Mesothelial cell of epicardium (in vitro differentiated cells): Measurements from ENCODE around the gene TMEM167A. TPM values are rescaled to one million over a fixed set of nuclear protein-coding genes. Genes with fewer than 3 reads are reported as not detected.

Source experiments
- DNase-seq, 2 experiments: peaks; one replicate each; pipeline ENCODE4 v3.0.0; 2021; ENCODE audit warnings: low spot score in 2 of 2; ENCODE audit not compliant: unreplicated experiment in 2 of 2
- H3K27ac Mint-ChIP-seq: 2 replicates; pipeline ENCODE4 v1.8.0; 2021; ENCODE audit warnings: mixed read lengths
- H3K27me3 Mint-ChIP-seq: 2 replicates; pipeline ENCODE4 v1.8.0; 2021; ENCODE audit warnings: low read depth, mixed read lengths
- H3K36me3 Mint-ChIP-seq: 2 replicates; pipeline ENCODE4 v1.8.0; 2021; ENCODE audit warnings: mixed read lengths
- H3K4me1 Mint-ChIP-seq: 2 replicates; pipeline ENCODE4 v1.8.0; 2021; ENCODE audit warnings: mixed read lengths
- H3K4me3 Mint-ChIP-seq: 2 replicates; pipeline ENCODE4 v1.8.0; 2021; ENCODE audit warnings: mild to moderate bottlenecking, moderate library complexity, mixed read lengths
- H3K9me3 Mint-ChIP-seq: 2 replicates; pipeline ENCODE4 v1.8.0; 2021; ENCODE audit warnings: mixed read lengths
- CTCF ChIP-seq: fragments of 200-600 bp; sonication (generic); IDR thresholded peaks from one replicate; pipeline ENCODE4 v1.5.0; 2021; ENCODE audit warnings: antibody characterized with exemption; ENCODE audit not compliant: unreplicated experiment
- total RNA-seq: library from RNA; stranded (reverse); gene quantifications from 3 replicates; pipeline ENCODE4 v1.2.1, GENCODE V29; 2021

The TMEM167A gene
- total RNA-seq, 1 donor from 2014 or later = 101 TPM

- Mint-ChIP-seq H3K4me1 (peaks cover 47% of the 10 kb centered on the region), H3K36me3 (peaks cover 18% of the 10 kb centered on the region), H3K9me3 (peaks cover 22% of the 10 kb centered on the region), H3K4me3 (no peak overlapping the region), H3K27ac (no peak overlapping the region), H3K27me3 (no peaks in the 10 kb centered on the region)
- no peak for TF ChIP-seq CTCF
- DNase-seq = no peak
Observed at GRCh38 chr5:83096660-83097339, 19.6 kb upstream of the TMEM167A start.

GRCh38 chr5:83095957-83096539 lies 18.9 kb upstream of the TMEM167A start:
- no peak for TF ChIP-seq CTCF

GRCh38 chr5:83095163-83095956 lies 18.2 kb upstream of the TMEM167A start:
- peaks cover 21% of the 10 kb centered on the region for H3K36me3 Mint-ChIP-seq
- no peaks in the 10 kb centered on the region for H3K27me3 Mint-ChIP-seq
- DNase-seq = no peak
- H3K4me1 Mint-ChIP-seq = peaks cover 40% of the 10 kb centered on the region
- no peak overlapping the region for H3K4me3 Mint-ChIP-seq
- peaks cover 37% of the 10 kb centered on the region for H3K9me3 Mint-ChIP-seq
- no peak for TF ChIP-seq CTCF
- peak overlapping the region; percentile 53 for H3K27ac Mint-ChIP-seq

More at GRCh38 chr5:83095957-83096539, 18.9 kb upstream of the TMEM167A start:
- Mint-ChIP-seq H3K4me3 (no peak overlapping the region), H3K27ac (peak overlapping the region; percentile 26), H3K4me1 (peaks cover 40% of the 10 kb centered on the region), H3K27me3 (no peaks in the 10 kb centered on the region), H3K36me3 (peaks cover 18% of the 10 kb centered on the region), H3K9me3 (peaks cover 30% of the 10 kb centered on the region)
- no peak for DNase-seq

DNA sequence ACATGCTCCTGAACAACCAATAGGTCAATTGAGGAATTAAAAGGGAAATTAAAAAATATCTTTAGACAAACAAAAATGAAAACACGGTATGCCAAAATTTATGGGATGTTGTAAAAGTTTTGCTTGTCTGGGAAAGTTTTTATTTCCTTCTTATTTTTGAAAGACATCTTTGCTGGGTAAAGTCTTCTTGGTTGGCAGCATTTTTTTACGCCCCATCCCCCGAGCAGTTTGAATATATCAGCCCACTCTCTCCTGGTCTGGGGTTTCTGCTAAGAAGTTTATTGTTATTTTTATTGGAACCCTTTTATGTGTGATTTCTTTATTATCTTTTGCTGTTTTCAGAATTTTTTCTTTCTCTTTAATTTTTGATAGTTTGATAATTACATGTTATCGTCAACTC lies 16.5 kb upstream of the TMEM167A start:
- H3K4me3 Mint-ChIP-seq = no peak overlapping the region
- no peak for TF ChIP-seq CTCF
- no peaks in the 10 kb centered on the region for H3K27me3 Mint-ChIP-seq
- DNase-seq = no peak
- peaks cover 27% of the 10 kb centered on the region for H3K4me1 Mint-ChIP-seq
- H3K27ac Mint-ChIP-seq = no peak overlapping the region
- peaks cover 22% of the 10 kb centered on the region for H3K36me3 Mint-ChIP-seq
- H3K9me3 Mint-ChIP-seq = peaks cover 42% of the 10 kb centered on the region

- peaks cover 18% of the 10 kb centered on the region for H3K4me1 Mint-ChIP-seq
- no peak overlapping the region for H3K27ac Mint-ChIP-seq
- no peaks in the 10 kb centered on the region for H3K27me3 Mint-ChIP-seq
- TF ChIP-seq CTCF = no peak
- peaks cover 42% of the 10 kb centered on the region for H3K9me3 Mint-ChIP-seq
- H3K36me3 Mint-ChIP-seq = peaks cover 22% of the 10 kb centered on the region
- no peak overlapping the region for H3K4me3 Mint-ChIP-seq
- DNase-seq = no peak
Observed at GRCh38 chr5:83092619-83093018, 15.4 kb upstream of the TMEM167A start.
